AG04449 (cell line): ENCODE results near the gene HSPB7.
"Not testable (repeated sequence)": the region's sequence is repeated elsewhere in the genome, so short reads cannot be mapped to it uniquely, and the experiment has no call there.

Experiments
- CTCF ChIA-PET: fragments of 350-600 bp; formaldehyde crosslinking; extraction: SDS; loops from one replicate; lab custom pipeline; 2021; ENCODE audit warnings: antibody characterized with exemption; lab: Yijun Ruan, JAX
- POLR2A ChIA-PET: fragments of 400-600, 350-600 bp; formaldehyde crosslinking; extraction: SDS; loops from one replicate; lab custom pipeline; 2020; ENCODE audit warnings: antibody characterized with exemption, inconsistent platforms; lab: Yijun Ruan, JAX
- DNase-seq: peaks from one replicate; pipeline ENCODE4 v3.0.0-alpha.2; 2010; ENCODE audit warnings: low read depth, low spot score
- H3K4me3 ChIP-seq: 2 replicates; pipeline ENCODE4 v1.5.1; 2011; ENCODE audit warnings: low read depth, mild to moderate bottlenecking, control low read depth, low read length
- CTCF ChIP-seq: IDR thresholded peaks from one replicate; pipeline ENCODE4 v1.5.1; 2011; ENCODE audit warnings: mild to moderate bottlenecking, moderate library complexity, low read length, control low read depth, inconsistent platforms; ENCODE audit not compliant: insufficient read depth; ENCODE audit errors: missing control alignments

HSPB7 gene

GRCh38 chr1:16050328-16050727 lies 32.5 kb upstream of the HSPB7 start:
- no peak for DNase-seq
- TF ChIP-seq CTCF: no peak
- POLR2A ChIA-PET: no interaction called here
- H3K4me3 ChIP-seq: no peak overlapping the region
- CTCF ChIA-PET: interaction anchor here (0.5 to 1.9 kb wide), 4 partner anchors 17 to 302 kb away, joined by 3 to 5 read pairs (median 3); no protein-coding TSS in a partner anchor

DNA sequence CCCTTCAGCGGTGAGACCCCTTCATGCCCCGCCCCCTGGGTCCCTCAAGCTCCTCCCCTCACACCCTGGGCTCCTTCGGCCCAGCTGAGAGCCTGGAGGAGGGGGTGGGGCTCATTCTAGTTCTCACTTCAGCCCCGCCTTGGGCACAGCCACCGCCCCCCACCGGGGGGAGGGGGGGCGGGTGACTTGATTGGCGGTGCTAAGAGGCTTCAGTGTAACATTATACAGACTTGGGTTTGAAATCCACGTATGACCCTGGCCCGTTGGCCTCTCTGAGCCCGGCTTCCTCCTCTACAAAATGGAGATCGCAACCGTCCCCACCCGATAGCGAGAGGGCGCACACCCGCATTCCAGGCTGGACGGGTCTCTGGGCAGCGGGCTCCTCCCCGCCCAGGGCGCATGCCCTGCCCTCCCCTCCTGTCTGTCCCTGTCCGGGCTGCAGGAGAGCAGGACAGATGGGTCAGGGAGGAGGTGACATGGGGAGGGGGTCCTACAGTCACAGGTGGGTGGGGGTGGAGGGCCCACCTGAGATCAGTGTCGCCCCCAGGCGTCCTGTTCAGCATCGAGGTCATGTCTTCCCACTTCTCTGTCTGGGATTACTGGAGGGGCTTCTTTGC lies 30.8 kb upstream of the HSPB7 start:
- ChIA-PET CTCF (no interaction called here), POLR2A (interaction anchor here (0.5 kb wide), 1 partner anchor 31 kb away, joined by 3 read pairs; no protein-coding TSS in a partner anchor)
- DNase-seq: no peak
- no peak for TF ChIP-seq CTCF
- peak overlapping the region; percentile 40 for H3K4me3 ChIP-seq

GRCh38 chr1:16047791-16048475 lies 30.1 kb upstream of the HSPB7 start:
- H3K4me3 ChIP-seq: no peak overlapping the region
- no peak for TF ChIP-seq CTCF
- CTCF ChIA-PET: interaction anchor here (0.9 to 1.3 kb wide), 4 partner anchors 16 to 40 kb away, joined by 3 to 5 read pairs (median 4); no protein-coding TSS in a partner anchor
- no peak for DNase-seq
- POLR2A ChIA-PET: interaction anchor here (0.5 kb wide), 1 partner anchor 30 kb away, joined by 3 read pairs; no protein-coding TSS in a partner anchor

DNA sequence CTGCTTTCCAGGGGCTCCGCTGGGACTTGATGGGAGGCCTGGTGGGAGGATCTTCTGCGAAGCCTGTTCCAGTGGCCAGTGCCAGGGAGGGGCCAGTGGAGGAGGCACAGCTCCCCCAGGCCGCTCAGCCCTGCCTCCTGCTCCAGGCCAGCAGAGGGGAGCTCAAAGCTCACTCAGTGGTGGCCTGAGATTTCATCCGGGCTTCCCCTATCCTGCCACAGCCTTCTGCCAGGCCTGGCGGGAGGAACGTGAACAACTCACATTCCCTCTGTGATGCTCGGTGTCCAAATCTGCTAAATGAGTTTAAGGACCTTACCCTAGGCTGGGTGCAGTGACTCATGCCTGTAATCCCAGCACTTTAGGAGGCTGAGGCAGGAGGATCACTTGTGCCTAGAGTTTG lies 29.0 kb upstream of the HSPB7 start:
- H3K4me3 ChIP-seq: no peak overlapping the region
- POLR2A ChIA-PET: no interaction called here
- no peak for DNase-seq
- TF ChIP-seq CTCF: no peak
- CTCF ChIA-PET: interaction anchor here (0.6 to 1.3 kb wide), 6 partner anchors 9 to 39 kb away, joined by 3 to 5 read pairs (median 3); no protein-coding TSS in a partner anchor

GRCh38 chr1:16043950-16044349 lies 26.1 kb upstream of the HSPB7 start:
- no peak for TF ChIP-seq CTCF
- DNase-seq: no peak
- POLR2A ChIA-PET: interaction anchor here (0.6 kb wide), 1 partner anchor 113 kb away, joined by 3 read pairs; no protein-coding TSS in a partner anchor
- CTCF ChIA-PET: interaction anchor here (1.0 to 1.5 kb wide), 4 partner anchors 10 to 36 kb away, joined by 3 to 4 read pairs (median 4); no protein-coding TSS in a partner anchor
- no peak overlapping the region for H3K4me3 ChIP-seq

- H3K4me3 ChIP-seq: no peak within 1 kb of the TSS
- ChIA-PET POLR2A (interaction anchor here (0.6 kb wide), 1 partner anchor 112 kb away, joined by 3 read pairs; no protein-coding TSS in a partner anchor), CTCF (interaction anchor here (1.2 to 1.5 kb wide), 2 partner anchors 12 to 35 kb away, joined by 3 to 4 read pairs; no protein-coding TSS in a partner anchor)
- no peak for DNase-seq
- no peak for TF ChIP-seq CTCF
Observed at GRCh38 chr1:16043521-16043920, 25.7 kb upstream of the HSPB7 start, which contains the start of gene CLCNKB. CLCNKB (plus strand) TSS chr1:16043782; CDS start chr1:16044493, 711 bp downstream.

DNA sequence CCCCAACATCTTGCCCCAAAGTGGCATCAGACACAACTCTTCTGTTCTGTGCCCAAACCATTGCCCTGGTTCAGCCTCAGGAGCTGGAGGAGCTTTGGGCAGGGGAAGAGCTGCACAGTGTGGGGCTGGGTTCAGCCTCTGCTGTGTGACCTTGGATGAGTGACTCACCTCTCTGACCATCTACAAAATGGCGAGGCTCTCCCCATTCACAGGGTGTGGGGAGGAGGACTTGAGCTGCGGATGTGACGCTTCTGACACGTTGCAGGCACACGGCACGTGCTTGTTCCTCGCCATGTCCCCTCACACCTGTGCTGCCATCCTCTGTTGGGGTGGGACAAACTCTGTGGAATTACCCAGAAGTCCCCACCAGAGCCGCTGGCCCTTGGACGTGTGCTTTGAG lies 24.8 kb upstream of the HSPB7 start:
- H3K4me3 ChIP-seq, DNase-seq: not testable (repeated sequence)
- CTCF ChIA-PET: interaction anchor here (0.6 kb wide), 1 partner anchor 362 kb away, joined by 3 read pairs; no protein-coding TSS in a partner anchor
- POLR2A ChIA-PET: interaction anchor here (0.6 kb wide), 1 partner anchor 92 kb away, joined by 3 read pairs; no protein-coding TSS in a partner anchor
